Breast epithelium (tissue), 3 donors: ENCODE data around the gene PTPRN2.

Experiments used
- POLR2A ChIP-seq: fragments of 450-650 bp; IDR thresholded peaks from one replicate; pipeline ENCODE4 v1.6.1; 2016; ENCODE audit warnings: antibody characterized with exemption, mild to moderate bottlenecking, moderate library complexity
- POLR2AphosphoS5 ChIP-seq, 3 donors: sonication (generic); formaldehyde crosslinking; IDR thresholded peaks; one replicate each; pipeline ENCODE4 v1.6.1; 2017; ENCODE audit warnings: antibody characterized with exemption in 3 of 3
- TF ChIP-seq, protein P1 (sequence below), 3 donors: fragments of 450-650 bp; IDR thresholded peaks; one replicate each; pipeline ENCODE4 v1.5.1; 2016 to 2017; ENCODE audit warnings: antibody characterized with exemption in 3 of 3, mild to moderate bottlenecking in 3 of 3, moderate library complexity in 3 of 3

DNA sequence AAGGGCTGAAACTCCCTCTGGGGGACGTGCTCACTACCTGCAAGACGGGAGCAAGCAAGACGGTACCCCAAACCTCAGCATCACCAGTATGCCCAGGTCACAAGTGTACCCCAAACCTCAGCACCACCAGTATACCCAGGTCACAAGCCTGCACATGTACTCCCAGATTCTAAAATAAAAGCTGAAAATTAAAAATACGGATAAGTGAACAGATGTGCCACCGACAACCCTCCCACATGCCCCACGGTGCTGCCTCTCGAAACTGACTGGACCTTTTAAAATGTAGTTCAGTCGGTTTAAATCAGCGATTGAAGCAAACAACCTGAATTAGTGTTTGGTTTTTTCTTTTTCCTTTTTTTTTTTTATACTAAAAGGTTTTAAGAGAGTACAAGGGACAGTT, 684.3 kb downstream of the PTPRN2 start:
- TF ChIP-seq, protein P1, sequence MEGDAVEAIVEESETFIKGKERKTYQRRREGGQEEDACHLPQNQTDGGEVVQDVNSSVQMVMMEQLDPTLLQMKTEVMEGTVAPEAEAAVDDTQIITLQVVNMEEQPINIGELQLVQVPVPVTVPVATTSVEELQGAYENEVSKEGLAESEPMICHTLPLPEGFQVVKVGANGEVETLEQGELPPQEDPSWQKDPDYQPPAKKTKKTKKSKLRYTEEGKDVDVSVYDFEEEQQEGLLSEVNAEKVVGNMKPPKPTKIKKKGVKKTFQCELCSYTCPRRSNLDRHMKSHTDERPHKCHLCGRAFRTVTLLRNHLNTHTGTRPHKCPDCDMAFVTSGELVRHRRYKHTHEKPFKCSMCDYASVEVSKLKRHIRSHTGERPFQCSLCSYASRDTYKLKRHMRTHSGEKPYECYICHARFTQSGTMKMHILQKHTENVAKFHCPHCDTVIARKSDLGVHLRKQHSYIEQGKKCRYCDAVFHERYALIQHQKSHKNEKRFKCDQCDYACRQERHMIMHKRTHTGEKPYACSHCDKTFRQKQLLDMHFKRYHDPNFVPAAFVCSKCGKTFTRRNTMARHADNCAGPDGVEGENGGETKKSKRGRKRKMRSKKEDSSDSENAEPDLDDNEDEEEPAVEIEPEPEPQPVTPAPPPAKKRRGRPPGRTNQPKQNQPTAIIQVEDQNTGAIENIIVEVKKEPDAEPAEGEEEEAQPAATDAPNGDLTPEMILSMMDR (IDR thresholded peaks at IDR 0.05), result no peak
- TF ChIP-seq POLR2A (no peak), POLR2AphosphoS5 (IDR thresholded peaks at IDR 0.05) (no peak)
